GM12872 (cell line): ENCODE data around the gene TASP1.

Experiments used
- CTCF ChIP-seq: IDR thresholded peaks from 3 replicates; pipeline ENCODE4 v1.5.1; 2011; ENCODE audit warnings: low read depth, mild to moderate bottlenecking, low read length, moderate library complexity; ENCODE audit not compliant: insufficient read depth

Gene TASP1

DNA sequence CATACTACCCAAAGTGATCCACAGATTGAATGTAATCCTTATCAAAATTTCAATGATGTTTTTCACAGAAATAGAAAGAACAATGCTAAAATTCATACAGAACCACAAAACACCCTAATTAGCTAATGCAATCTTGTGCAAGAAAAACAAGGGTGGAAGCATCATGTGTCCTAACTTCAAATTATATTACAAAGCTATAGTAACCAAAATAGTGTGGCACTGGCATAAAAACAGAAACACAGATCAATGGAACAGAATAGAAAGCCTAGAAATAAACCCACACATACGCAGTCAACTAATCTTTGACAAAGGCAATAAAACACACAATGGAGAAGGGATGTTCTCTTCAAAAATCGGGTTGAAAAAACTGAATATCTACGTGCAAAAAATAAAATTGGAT is 131.1 kb downstream of the TASP1 start:
- no peak for TF ChIP-seq CTCF

- no peak for TF ChIP-seq CTCF
Measured at GRCh38 chr20:13501500-13501899, 137.2 kb downstream of the TASP1 start.

DNA sequence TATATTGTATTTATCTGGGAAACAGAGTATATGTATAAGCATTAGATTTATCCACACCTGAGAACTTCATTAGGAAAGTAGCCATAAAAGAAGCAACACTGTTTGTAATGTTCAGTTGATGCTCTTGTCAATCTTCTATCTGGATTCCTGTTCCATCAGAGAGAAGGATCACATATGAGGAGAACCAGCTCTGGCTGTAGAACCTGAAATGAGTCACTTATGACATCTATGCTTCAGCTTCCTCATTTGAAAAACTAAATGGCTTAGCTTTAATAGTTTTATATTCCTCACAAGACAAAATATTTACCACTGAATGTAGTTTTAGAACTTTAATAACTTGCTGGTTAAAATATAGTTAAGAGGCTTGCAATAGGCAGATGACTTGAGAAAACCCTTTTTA is 144.7 kb downstream of the TASP1 start:
- no peak for TF ChIP-seq CTCF

GRCh38 chr20:13493143-13493542 is 145.6 kb downstream of the TASP1 start:
- no peak for TF ChIP-seq CTCF

GRCh38 chr20:13492001-13492481 is 146.7 kb downstream of the TASP1 start:
- no peak for TF ChIP-seq CTCF

DNA sequence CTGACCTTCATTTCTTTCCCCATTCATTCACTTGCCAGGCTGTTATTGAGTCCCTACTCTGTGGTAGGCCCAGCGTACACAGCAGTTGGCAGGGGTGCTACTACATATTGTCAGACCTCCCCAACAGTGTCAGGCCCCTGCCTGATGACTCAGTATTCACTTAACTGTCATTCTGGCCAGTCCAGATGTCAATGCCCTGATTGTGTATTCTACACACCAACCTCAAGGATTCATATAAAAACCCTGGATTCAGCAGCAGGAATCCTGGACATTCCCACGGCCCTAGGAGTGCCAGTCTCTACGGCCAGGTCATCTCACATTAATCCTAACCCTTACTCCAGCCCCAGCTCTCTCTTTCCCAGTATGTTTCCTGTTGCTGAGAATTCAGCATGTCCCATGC is 151.5 kb downstream of the TASP1 start:
- TF ChIP-seq CTCF: no peak

DNA sequence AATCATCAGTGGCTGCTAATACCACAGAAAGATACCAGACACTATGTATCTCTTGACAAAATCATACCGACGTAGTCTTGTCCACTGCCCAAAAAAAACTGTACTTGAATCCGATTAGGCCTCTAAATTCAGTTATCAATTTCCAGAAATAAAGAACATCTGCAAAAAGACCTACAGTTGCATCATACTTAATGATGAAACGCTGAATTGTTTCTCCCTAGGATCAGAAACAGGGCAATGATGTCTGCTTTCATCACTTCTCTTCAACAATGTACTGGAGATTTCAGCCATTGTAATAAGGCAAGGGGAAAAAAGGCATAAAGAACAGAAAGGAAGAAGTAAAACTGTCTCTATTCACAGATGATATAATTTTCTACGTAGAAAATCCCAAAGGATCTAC is 152.0 kb downstream of the TASP1 start:
- TF ChIP-seq CTCF: no peak

DNA sequence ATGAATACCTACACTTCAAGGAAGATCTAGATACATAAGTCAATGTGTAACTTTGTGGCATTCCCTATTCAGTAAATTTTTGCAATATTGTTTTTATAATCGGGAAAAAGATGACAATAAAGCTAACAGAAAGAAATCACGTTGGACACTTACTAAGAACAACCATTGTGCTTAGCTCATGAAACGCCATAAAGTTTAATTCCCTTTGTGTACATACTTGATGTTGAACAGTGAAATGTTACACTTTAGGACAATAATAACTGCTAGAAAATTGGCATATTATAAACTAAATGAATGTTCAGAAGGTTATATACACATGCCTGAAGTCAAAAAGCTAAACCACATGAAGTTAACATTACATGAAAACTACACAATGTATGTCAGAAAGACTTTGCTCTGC is 153.2 kb downstream of the TASP1 start:
- TF ChIP-seq CTCF: no peak
